K562 (cell line): ENCODE results near the gene RING1. TPM values are rescaled to one million over a fixed set of nuclear protein-coding genes. Genes with fewer than 3 reads are reported as not detected.

Experiments
- BRD9 ChIP-seq: fragments of 450-650 bp; IDR thresholded peaks from 2 replicates; pipeline ENCODE4 v1.6.1; 2018; ENCODE audit warnings: low read depth; ENCODE audit not compliant: partially characterized antibody
- CCAR2 ChIP-seq: fragments of 200-400 bp; formaldehyde crosslinking; IDR thresholded peaks from 2 replicates; pipeline ENCODE4 v1.6.1; 2017; ENCODE audit warnings: mild to moderate bottlenecking, low read depth, low read length
- CTBP1 ChIP-seq: fragments of 450-650 bp; IDR thresholded peaks from 2 replicates; pipeline ENCODE4 v1.6.1; 2016; ENCODE audit warnings: borderline replicate concordance
- FOXP1 ChIP-seq: sonication (generic); formaldehyde crosslinking; IDR thresholded peaks from 2 replicates; pipeline ENCODE4 v1.8.0; 2022; ENCODE audit warnings: mild to moderate bottlenecking, missing genetic modification reagents
- HES1 ChIP-seq: fragments of 450-650 bp; IDR thresholded peaks from 2 replicates; pipeline ENCODE4 v1.6.1; 2016; ENCODE audit warnings: low read depth, mild to moderate bottlenecking, moderate library complexity
- HEY1 ChIP-seq: fragments of 250-450 bp; sonication (Bioruptor Pico); IDR thresholded peaks from 2 replicates; pipeline ENCODE4 v1.5.0; 2020; ENCODE audit warnings: mild to moderate bottlenecking, moderate library complexity, borderline replicate concordance
- HNRNPK ChIP-seq: fragments of 200-400 bp; formaldehyde crosslinking; IDR thresholded peaks from one replicate; pipeline ENCODE4 v1.6.1; 2018; ENCODE audit warnings: mild to moderate bottlenecking, low read depth, low read length; ENCODE audit not compliant: poor library complexity, severe bottlenecking
- HNRNPUL1 ChIP-seq: fragments of 200-400 bp; formaldehyde crosslinking; IDR thresholded peaks from 2 replicates; pipeline ENCODE4 v1.6.1; 2017; ENCODE audit warnings: low read length
- JUNB ChIP-seq: fragments of 450-650 bp; formaldehyde crosslinking; conservative IDR thresholded peaks from 2 replicates; pipeline ENCODE4 v1.4.0; 2020; ENCODE audit warnings: mild to moderate bottlenecking
- KDM1A ChIP-seq, 2 experiments: fragments of 450-650 bp; IDR thresholded peaks; 2 replicates each; pipeline ENCODE4 v1.6.1; 2016; ENCODE audit warnings: mild to moderate bottlenecking in 2 of 2
- MYNN ChIP-seq, 2 experiments: sonication (generic); formaldehyde crosslinking in 1 of 2; IDR thresholded peaks; 2 replicates each; pipeline versions ENCODE4 v1.5.0 to v1.6.1; 2016 to 2020; ENCODE audit warnings: antibody characterized with exemption in 1 of 2, missing genetic modification reagents in 1 of 2
- PHF8 ChIP-seq: fragments of 200-600 bp; sonication (generic); IDR thresholded peaks from 2 replicates; pipeline ENCODE4 v1.6.1; 2012; ENCODE audit warnings: mixed run types, mild to moderate bottlenecking, inconsistent platforms, low read length, moderate library complexity, borderline replicate concordance
- RBBP5 ChIP-seq: fragments of 200-600 bp; sonication (generic); IDR thresholded peaks from 2 replicates; pipeline ENCODE4 v1.6.1; 2012; ENCODE audit warnings: borderline replicate concordance, mild to moderate bottlenecking, low read length, control low read depth, inconsistent platforms; ENCODE audit not compliant: insufficient read depth, poor library complexity, severe bottlenecking
- RCOR1 ChIP-seq, 2 experiments: IDR thresholded peaks; 2 replicates each; pipeline ENCODE4 v1.6.1; 2012; ENCODE audit warnings: low read depth in 2 of 2, low read length in 2 of 2, borderline replicate concordance in 1 of 2, improper control_type of control experiment in 1 of 2
- SMARCE1 ChIP-seq: fragments of 450-650 bp; IDR thresholded peaks from 2 replicates; pipeline ENCODE4 v1.7.1; 2016; ENCODE audit warnings: mild to moderate bottlenecking
- TAF1 ChIP-seq: IDR thresholded peaks from 2 replicates; pipeline ENCODE4 v1.6.1; 2011; ENCODE audit warnings: mild to moderate bottlenecking, low read length, moderate library complexity; ENCODE audit not compliant: insufficient read depth, control insufficient read depth, severe bottlenecking; ENCODE audit errors: extremely low read depth
- TSHZ1 ChIP-seq: fragments of 250-450 bp; sonication (Bioruptor Pico); IDR thresholded peaks from 2 replicates; pipeline ENCODE4 v1.4.0; 2020; ENCODE audit warnings: mild to moderate bottlenecking, moderate library complexity
- ZBTB17 ChIP-seq: fragments of 450-650 bp; formaldehyde crosslinking; IDR thresholded peaks from 2 replicates; pipeline ENCODE4 v1.4.0; 2020; ENCODE audit warnings: mild to moderate bottlenecking
- ZKSCAN3 ChIP-seq: fragments of 250-450 bp; sonication (Bioruptor Pico); IDR thresholded peaks from 2 replicates; pipeline ENCODE4 v1.4.0; 2020
- ZNF384 ChIP-seq: IDR thresholded peaks from 2 replicates; pipeline ENCODE4 v1.6.1; 2012; ENCODE audit warnings: low read depth, low read length, improper control_type of control experiment
- ZNF512 ChIP-seq: IDR thresholded peaks from 2 replicates; pipeline ENCODE4 v1.6.1; 2016; ENCODE audit warnings: missing genetic modification characterization, missing compliant biosample characterization
- ZNF830 ChIP-seq: fragments of 250-450 bp; sonication (Bioruptor Pico); IDR thresholded peaks from 2 replicates; pipeline ENCODE4 v1.5.0; 2021; ENCODE audit warnings: mild to moderate bottlenecking
- polyA plus RNA-seq, 8 experiments: library from polyadenylated mRNA; depleted of rRNA in 4 of 8; stranded (reverse) in 5 of 8; unstranded in 3 of 8; fragments of >200 nt; fragmentation: Nextera tagmentation in 2 of 8; fragmentation: Illumina TruSeq in 1 of 8; extraction: Ambion mirVana in 2 of 8; extraction: Trizol in 1 of 8; gene quantifications; 2 replicates each; pipeline versions ENCODE4 v1.2.1 to v1.2.3, GENCODE V29; 2011 to 2014; ENCODE audit warnings: inconsistent platforms in 1 of 8, missing spikeins in 1 of 8
- total RNA-seq, 7 experiments: library from RNA; depleted of rRNA in 6 of 7; stranded (reverse); fragments of >200 nt in 6 of 7; fragmentation: Illumina TruSeq in 2 of 7; extraction: Trizol in 2 of 7; gene quantifications; 2 replicates each; pipeline versions ENCODE4 v1.2.1 to v1.2.3, GENCODE V29; 2011 to 2021; ENCODE audit warnings: low replicate concordance in 1 of 7

Gene RING1
- total and polyA plus RNA-seq, 9 of the 15 experiments (the other 6 are each of a cell fraction or from before 2014, with no cell fraction given), result 4.2 to 59.1 (median 36.9) TPM

GRCh38 chr6:33205191-33206026, 2.9 kb upstream of the RING1 start (continued):
- TF ChIP-seq ZNF512 (tag), result no peak
- TF ChIP-seq JUNB (CRISPR knock-in tag), result no peak
- TF ChIP-seq TSHZ1 (CRISPR knock-in tag), result no peak
- TF ChIP-seq CTBP1, result peak; percentile 73
- TF ChIP-seq CCAR2, result no peak
- no peak for TF ChIP-seq ZBTB17
- no peak for TF ChIP-seq MYNN (IDR thresholded peaks at IDR 0.05)
- TF ChIP-seq MYNN (CRISPR knock-in tag; IDR thresholded peaks at IDR 0.05), result no peak
- no peak for TF ChIP-seq HNRNPK
- TF ChIP-seq PHF8, result no peak
- TF ChIP-seq ZNF830, result no peak
- TF ChIP-seq HES1, result no peak
- TF ChIP-seq FOXP1 (CRISPR knock-in tag), result no peak
- TF ChIP-seq SMARCE1, result peak; percentile 47; the same call in 1 of the 2 replicates
- no peak for TF ChIP-seq ZKSCAN3 (CRISPR knock-in tag)
- TF ChIP-seq RBBP5, result no peak
- TF ChIP-seq KDM1A (IDR thresholded peaks at IDR 0.05), result peak; percentile 6 to 71; a peak in 1 of 4 replicates
- no peak for TF ChIP-seq ZNF384
- TF ChIP-seq HEY1 (CRISPR knock-in tag), result no peak
- no peak for TF ChIP-seq HNRNPUL1
- no peak for TF ChIP-seq BRD9
- no peak for TF ChIP-seq RCOR1 (IDR thresholded peaks at IDR 0.05; ENCODE audit: borderline replicate concordance in 1 of 2, low read depth in 2 of 2, low read length in 2 of 2)
- no peak for TF ChIP-seq TAF1
